Gastroesophageal sphincter (tissue), 4 donors: ENCODE measurements around the gene HPCAL1. TPM values are rescaled to one million over a fixed set of nuclear protein-coding genes. Genes with fewer than 3 reads are reported as not detected.
"Not testable (repeated sequence)": the region's sequence is repeated elsewhere in the genome, so short reads cannot be mapped to it uniquely, and the experiment has no call there.

Experiments used
- ATAC-seq: fragments of 150-250 bp; one replicate; pipeline ENCODE4 v1.9.1; 2016; ENCODE audit warnings: mild to moderate bottlenecking, moderate library complexity
- H3K27ac ChIP-seq, 4 donors: fragments of 200-600 bp; sonication (generic) in 3 of 4; 1 replicate in 3 of 4; 2 replicates in 1 of 4; pipeline ENCODE4 v1.5.1; 2016 to 2019
- H3K27me3 ChIP-seq: fragments of 200-600 bp; sonication (generic); one replicate; pipeline ENCODE4 v1.5.1; 2019
- H3K36me3 ChIP-seq, 2 donors: fragments of 200-600 bp; sonication (generic); one replicate each; pipeline ENCODE4 v1.5.1; 2019; ENCODE audit warnings: control low read depth in 1 of 2
- H3K4me1 ChIP-seq, 3 donors: fragments of 200-600 bp; sonication (generic); 1 replicate in 2 of 3; 2 replicates in 1 of 3; pipeline ENCODE4 v1.5.1; 2016 to 2019; ENCODE audit warnings: control low read depth in 2 of 3
- H3K4me3 ChIP-seq, 2 donors: fragments of 200-600 bp; sonication (generic); one replicate each; pipeline ENCODE4 v1.5.1; 2019; ENCODE audit warnings: mild to moderate bottlenecking in 1 of 2, moderate library complexity in 1 of 2
- H3K9me3 ChIP-seq, 3 donors: fragments of 200-600 bp; sonication (generic); one replicate each; pipeline ENCODE4 v1.5.1; 2017 to 2019; ENCODE audit warnings: control low read depth in 2 of 3
- EP300 ChIP-seq: sonication (generic); formaldehyde crosslinking; IDR thresholded peaks from one replicate; pipeline ENCODE4 v1.6.1; 2017; ENCODE audit warnings: antibody characterized with exemption, mild to moderate bottlenecking
- POLR2A ChIP-seq, 2 donors: fragments of 450-650 bp; IDR thresholded peaks; one replicate each; pipeline ENCODE4 v1.6.1; 2017; ENCODE audit warnings: antibody characterized with exemption in 2 of 2, mild to moderate bottlenecking in 2 of 2, moderate library complexity in 1 of 2
- POLR2AphosphoS5 ChIP-seq: sonication (generic); formaldehyde crosslinking; IDR thresholded peaks from one replicate; pipeline ENCODE4 v1.6.1; 2017; ENCODE audit warnings: antibody characterized with exemption
- WGBS, 2 donors: methylation state at CpG; one replicate each; pipeline ENCODE4 v1.1.5; 2018; ENCODE audit warnings: low coverage in 1 of 2; 5-methylcytosine and 5-hydroxymethylcytosine counted together
- total RNA-seq, 4 donors: library from RNA; depleted of rRNA; stranded (reverse); fragments of >200 nt; gene quantifications; one replicate each; pipeline ENCODE4 v1.1.0, GENCODE V29; 2016
- TF ChIP-seq, protein P1 (sequence below), 4 experiments: fragments of 200-600 bp in 2 of 4; fragments of 450-650 bp in 2 of 4; sonication (generic) in 1 of 4; IDR thresholded peaks; one replicate each; pipeline ENCODE4 v1.5.1; 2017 to 2019; ENCODE audit warnings: antibody characterized with exemption in 4 of 4, mild to moderate bottlenecking in 2 of 4, moderate library complexity in 2 of 4

Gene HPCAL1
- total RNA-seq, 4 donors from 2014 or later = 17.0 to 42.1 (median 29.8) TPM

DNA sequence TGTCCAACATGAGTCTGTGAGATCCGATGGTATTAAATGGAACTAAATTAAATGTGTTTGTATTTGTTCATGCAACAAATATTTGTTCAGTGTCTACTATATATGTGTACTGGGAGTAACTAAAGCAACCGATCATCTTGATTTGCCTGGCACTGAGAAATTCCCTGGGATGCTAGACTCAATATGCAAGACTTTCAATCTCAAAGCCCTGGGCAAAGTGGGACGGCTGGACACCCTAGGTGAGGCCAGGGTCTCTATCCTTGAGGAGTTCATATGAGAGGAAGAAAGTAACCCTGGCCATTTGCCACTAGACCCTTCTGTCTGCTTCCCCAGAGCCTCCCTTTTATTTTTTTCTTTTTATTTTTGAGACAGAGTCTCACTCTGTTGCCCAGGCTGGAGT lies 44.0 kb upstream of the HPCAL1 start:
- no peak overlapping the region for H3K27ac ChIP-seq
- no peaks in the 10 kb centered on the region for H3K36me3 ChIP-seq
- no peak overlapping the region for H3K4me3 ChIP-seq
- WGBS, 2 donors = 57 to 85% methylated on average over 1 to 3 of the region's 3 CpGs
- H3K9me3 ChIP-seq = no peaks in the 10 kb centered on the region
- TF ChIP-seq POLR2AphosphoS5 = no peak
- no peak for TF ChIP-seq EP300
- TF ChIP-seq, protein P1, sequence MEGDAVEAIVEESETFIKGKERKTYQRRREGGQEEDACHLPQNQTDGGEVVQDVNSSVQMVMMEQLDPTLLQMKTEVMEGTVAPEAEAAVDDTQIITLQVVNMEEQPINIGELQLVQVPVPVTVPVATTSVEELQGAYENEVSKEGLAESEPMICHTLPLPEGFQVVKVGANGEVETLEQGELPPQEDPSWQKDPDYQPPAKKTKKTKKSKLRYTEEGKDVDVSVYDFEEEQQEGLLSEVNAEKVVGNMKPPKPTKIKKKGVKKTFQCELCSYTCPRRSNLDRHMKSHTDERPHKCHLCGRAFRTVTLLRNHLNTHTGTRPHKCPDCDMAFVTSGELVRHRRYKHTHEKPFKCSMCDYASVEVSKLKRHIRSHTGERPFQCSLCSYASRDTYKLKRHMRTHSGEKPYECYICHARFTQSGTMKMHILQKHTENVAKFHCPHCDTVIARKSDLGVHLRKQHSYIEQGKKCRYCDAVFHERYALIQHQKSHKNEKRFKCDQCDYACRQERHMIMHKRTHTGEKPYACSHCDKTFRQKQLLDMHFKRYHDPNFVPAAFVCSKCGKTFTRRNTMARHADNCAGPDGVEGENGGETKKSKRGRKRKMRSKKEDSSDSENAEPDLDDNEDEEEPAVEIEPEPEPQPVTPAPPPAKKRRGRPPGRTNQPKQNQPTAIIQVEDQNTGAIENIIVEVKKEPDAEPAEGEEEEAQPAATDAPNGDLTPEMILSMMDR (IDR thresholded peaks at IDR 0.05) = no peak
- TF ChIP-seq POLR2A (IDR thresholded peaks at IDR 0.05) = no peak
- no peaks in the 10 kb centered on the region for H3K4me1 ChIP-seq
- H3K27me3 ChIP-seq = no peaks in the 10 kb centered on the region
- no peak for ATAC-seq

DNA sequence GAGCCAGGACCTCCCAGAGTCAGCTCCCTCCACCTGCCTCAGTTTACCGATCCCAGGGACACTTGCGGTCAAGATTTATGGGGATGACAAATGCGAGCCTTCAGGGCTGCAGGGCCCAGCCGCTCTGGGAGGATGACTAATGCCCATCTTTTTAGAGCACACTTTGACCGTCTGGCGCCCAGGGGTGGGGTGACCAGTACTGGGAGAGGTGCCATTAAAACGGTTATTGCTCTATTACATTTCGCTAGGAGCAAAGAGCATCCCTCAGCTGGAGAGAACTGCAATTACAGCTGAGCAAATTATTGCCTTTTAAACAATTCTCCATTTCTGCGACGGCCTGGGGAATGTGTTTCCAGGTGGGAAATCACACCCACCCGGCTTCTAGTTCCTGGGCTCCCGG lies 42.6 kb upstream of the HPCAL1 start:
- no peaks in the 10 kb centered on the region for H3K36me3 ChIP-seq
- H3K27me3 ChIP-seq = no peaks in the 10 kb centered on the region
- no peak for ATAC-seq
- 87 to 95% methylated on average over 5 to 6 of the region's 12 CpGs for WGBS, 2 donors
- H3K9me3 ChIP-seq = no peaks in the 10 kb centered on the region
- H3K4me1 ChIP-seq = no peaks in the 10 kb centered on the region
- no peak overlapping the region for H3K4me3 ChIP-seq
- no peak overlapping the region for H3K27ac ChIP-seq
- TF ChIP-seq POLR2AphosphoS5 (no peak), EP300 (no peak)
- TF ChIP-seq, protein P1 (IDR thresholded peaks at IDR 0.05) = no peak

DNA sequence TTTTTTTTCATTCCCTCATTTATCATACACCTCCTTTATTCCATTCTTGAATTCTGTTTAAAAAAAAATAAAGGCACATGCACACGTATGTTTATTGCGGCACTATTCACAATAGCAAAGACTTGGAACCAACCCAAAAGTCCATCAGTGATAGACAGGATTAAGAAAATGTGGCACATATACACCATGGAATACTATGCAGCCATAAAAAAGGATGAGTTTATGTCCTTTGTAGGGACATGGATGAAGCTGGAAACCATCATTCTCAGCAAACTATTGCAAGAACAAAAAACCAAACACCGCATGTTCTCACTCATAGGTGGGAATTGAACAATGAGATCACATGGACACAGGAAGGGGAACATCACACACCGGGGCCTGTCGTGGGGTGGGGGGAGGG lies 39.2 kb upstream of the HPCAL1 start:
- 75 to 100% methylated on average over 1 to 4 of the region's 5 CpGs for WGBS, 2 donors
- not testable (repeated sequence) for H3K4me3 ChIP-seq, H3K27ac ChIP-seq, H3K9me3 ChIP-seq, H3K36me3 ChIP-seq, ATAC-seq, H3K27me3 ChIP-seq, H3K4me1 ChIP-seq

DNA sequence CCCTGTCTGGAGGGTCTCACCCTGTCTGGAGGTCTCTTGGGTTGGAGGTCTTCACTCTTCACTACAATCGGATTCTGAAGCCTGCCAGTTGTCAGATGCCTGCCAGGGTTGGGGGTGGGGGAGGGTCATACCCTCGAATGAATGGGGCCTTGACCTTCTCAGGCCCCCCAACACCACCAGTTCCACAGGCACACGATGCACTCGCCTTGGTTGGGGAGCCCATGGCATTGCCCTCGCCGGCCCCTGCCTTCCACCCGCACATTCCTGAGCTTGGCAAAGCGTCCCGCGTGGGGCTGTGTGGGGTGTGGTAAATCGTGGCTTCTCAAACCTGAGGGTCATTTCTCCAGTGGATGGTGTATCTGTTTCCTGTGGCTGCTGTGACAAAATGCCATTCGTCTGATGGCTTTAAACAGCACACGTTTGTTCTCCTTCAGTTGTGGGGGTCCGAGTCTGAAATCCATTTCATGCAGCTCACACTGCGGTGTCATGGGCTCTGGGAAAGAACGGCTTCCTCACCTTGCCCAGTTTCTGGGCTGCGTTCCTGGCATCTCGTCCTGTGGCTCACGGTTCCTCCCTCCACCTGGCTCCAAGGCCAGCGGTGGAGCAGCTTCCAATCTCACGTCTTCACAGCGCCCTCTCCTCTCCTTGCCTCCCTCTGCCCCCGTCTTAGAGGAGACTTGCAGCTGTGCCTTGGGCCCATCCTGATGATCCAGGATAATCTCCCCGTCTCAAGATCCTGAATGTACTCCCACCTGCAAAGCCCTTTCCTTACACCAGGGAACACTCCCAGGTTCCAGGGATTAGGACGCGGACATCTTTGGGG lies 38.0 kb upstream of the HPCAL1 start:
- Histone ChIP-seq H3K4me1 (no peaks in the 10 kb centered on the region), H3K36me3 (no peaks in the 10 kb centered on the region), H3K4me3 (no peak overlapping the region), H3K27me3 (no peaks in the 10 kb centered on the region), H3K9me3 (no peaks in the 10 kb centered on the region), H3K27ac (no peak overlapping the region)
- ATAC-seq = no peak
- 88 to 90% methylated on average over 15 to 16 of the region's 26 CpGs for WGBS, 2 donors
- TF ChIP-seq EP300 (no peak), POLR2A (IDR thresholded peaks at IDR 0.05) (no peak), POLR2AphosphoS5 (no peak)
- TF ChIP-seq, protein P1 (IDR thresholded peaks at IDR 0.05) = no peak

DNA sequence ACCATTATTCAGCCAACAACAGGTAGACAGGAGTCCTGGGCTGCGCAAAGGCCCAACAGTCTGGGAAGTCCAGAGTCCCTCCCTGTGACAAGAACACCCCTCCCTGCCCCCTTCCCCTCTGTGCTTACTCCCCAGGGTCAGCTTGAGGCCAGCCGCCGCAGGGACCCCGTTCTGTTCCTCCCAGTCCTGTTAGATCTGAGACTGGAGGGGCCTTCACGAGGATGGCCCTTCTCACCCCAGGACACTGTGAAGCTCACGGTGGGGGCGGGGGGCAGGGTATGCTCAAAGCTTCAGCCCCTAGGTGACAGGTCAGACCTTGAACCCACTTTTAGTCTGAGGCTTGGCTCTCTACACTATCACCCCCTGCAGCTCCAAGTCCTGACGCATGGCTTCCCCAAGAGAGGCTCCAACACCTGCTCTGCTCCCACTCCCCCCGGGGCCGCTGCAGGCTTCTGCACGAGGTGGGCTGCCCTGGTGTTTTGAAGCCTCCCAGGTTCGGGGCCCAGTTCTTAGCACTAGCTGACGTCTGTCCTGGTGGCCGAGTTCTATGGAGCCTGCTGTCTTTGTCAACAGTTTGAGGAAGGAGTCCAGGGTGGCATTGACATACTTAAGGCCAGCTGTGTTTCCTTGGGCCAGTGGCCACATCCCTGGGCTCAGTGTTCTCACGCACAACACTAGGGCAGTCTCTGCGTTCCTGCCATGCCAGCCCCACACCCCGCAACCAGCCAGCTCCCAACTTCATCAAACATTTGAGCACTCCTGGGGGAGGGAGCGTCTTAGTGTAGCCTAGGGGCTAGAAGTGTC lies 37.2 kb upstream of the HPCAL1 start:
- WGBS, 2 donors = 85 to 96% methylated on average over 4 to 5 of the region's 18 CpGs
- Histone ChIP-seq H3K27me3 (no peaks in the 10 kb centered on the region), H3K27ac (no peak overlapping the region), H3K9me3 (no peaks in the 10 kb centered on the region), H3K36me3 (no peaks in the 10 kb centered on the region), H3K4me1 (no peaks in the 10 kb centered on the region), H3K4me3 (no peak overlapping the region)
- no peak for ATAC-seq
- TF ChIP-seq, protein P1 (IDR thresholded peaks at IDR 0.05) = no peak
- TF ChIP-seq EP300 = no peak
